ENCODE results near the gene TREML4. TPM values are rescaled to one million over a fixed set of nuclear protein-coding genes. Genes with fewer than 3 reads are reported as not detected.

TREML4 gene
- total and polyA plus RNA-seq, 2 donors (not counting 1 experiment from before 2014, with no cell fraction given), result 1.7 TPM; not detected in 1

DNA sequence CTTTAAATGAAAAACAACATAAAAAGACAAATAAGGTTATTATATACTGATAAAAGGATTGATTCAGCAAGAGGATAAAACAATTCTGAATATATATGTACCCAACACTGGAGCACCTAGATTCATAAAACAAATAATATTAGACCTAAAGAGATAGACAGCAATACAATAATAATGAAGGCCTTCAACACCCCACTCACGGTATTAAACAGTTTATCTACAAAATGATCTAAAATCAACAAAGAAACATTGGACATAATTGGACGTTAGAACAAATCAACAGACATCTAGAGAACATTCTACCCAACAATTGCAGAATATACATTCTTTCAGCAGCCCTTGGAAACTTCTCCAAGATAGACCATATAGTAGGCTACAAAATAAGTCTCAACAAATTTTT lies 34.3 kb downstream of the TREML4 start:
- Mint-ChIP-seq H3K4me1 (no peaks in the 10 kb centered on the region), H3K27ac (no peak overlapping the region), H3K4me3 (no peak overlapping the region), H3K27me3 (peaks cover 4% of the 10 kb centered on the region), H3K9me3 (ENCODE audit: insufficient read depth) (peaks cover 12% of the 10 kb centered on the region)
- Histone ChIP-seq H3K9ac (ENCODE audit: low read length) (no peak overlapping the region), H3K4me3 (ENCODE audit: control extremely low read depth in 1 of 5, extremely low read depth in 1 of 5, insufficient read depth in 1 of 5, low read depth in 2 of 5, low read length in 4 of 5) (no peak overlapping the region), H3K27ac (ENCODE audit: low read length in 2 of 2) (no peak overlapping the region), H3K4me2 (replicated peaks; ENCODE audit: low read depth, low read length, poor library complexity, severe bottlenecking) (no peak overlapping the region), H3K79me2 (ENCODE audit: control insufficient read depth, insufficient read depth, low read length) (no peaks in the 10 kb centered on the region), H3K27me3 (replicated peaks in 1 of 4; ENCODE audit: control extremely low read depth in 1 of 4, control insufficient read depth in 3 of 4, insufficient read depth in 4 of 4, low read length in 3 of 4) (no peaks in the 10 kb centered on the region), H2AFZ (ENCODE audit: insufficient read depth, low read depth, low read length, poor library complexity, severe bottlenecking) (no peak overlapping the region), H3K9me3 (ENCODE audit: control extremely low read depth in 1 of 3, control insufficient read depth in 2 of 3, insufficient read depth in 1 of 3, low read length in 2 of 3) (peaks cover 6 to 37% (median 6%) of the 10 kb centered on the region in 3 donors), H3K36me3 (replicated peaks in 1 of 2; ENCODE audit: control extremely low read depth in 1 of 2, control insufficient read depth in 1 of 2, extremely low read depth in 1 of 2, insufficient read depth in 2 of 2, low read length in 1 of 2) (no peaks in the 10 kb centered on the region), H4K20me1 (ENCODE audit: control insufficient read depth, insufficient read depth, low read length, poor library complexity, severe bottlenecking) (no peaks in the 10 kb centered on the region), H3K4me1 (ENCODE audit: control insufficient read depth in 2 of 2, insufficient read depth in 2 of 2, low read length in 2 of 2) (no peaks in the 10 kb centered on the region)
- no peak for DNase-seq
- ChIA-PET POLR2A (no interaction called here), CTCF (interaction anchor here (1.6 kb wide), 1 partner anchor 16 kb away, joined by 3 read pairs; no protein-coding TSS in a partner anchor)
- WGBS (ENCODE audit: insufficient coverage), result 100% methylated on average over 1 of the region's 2 CpGs
- no peak for ATAC-seq (ENCODE audit: low read depth)
- intact Hi-C loops (cut with micrococcal nuclease), result no loop called here
- TF ChIP-seq, protein P1, sequence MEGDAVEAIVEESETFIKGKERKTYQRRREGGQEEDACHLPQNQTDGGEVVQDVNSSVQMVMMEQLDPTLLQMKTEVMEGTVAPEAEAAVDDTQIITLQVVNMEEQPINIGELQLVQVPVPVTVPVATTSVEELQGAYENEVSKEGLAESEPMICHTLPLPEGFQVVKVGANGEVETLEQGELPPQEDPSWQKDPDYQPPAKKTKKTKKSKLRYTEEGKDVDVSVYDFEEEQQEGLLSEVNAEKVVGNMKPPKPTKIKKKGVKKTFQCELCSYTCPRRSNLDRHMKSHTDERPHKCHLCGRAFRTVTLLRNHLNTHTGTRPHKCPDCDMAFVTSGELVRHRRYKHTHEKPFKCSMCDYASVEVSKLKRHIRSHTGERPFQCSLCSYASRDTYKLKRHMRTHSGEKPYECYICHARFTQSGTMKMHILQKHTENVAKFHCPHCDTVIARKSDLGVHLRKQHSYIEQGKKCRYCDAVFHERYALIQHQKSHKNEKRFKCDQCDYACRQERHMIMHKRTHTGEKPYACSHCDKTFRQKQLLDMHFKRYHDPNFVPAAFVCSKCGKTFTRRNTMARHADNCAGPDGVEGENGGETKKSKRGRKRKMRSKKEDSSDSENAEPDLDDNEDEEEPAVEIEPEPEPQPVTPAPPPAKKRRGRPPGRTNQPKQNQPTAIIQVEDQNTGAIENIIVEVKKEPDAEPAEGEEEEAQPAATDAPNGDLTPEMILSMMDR (IDR thresholded peaks at IDR 0.05), result no peak
- no peak for TF ChIP-seq EZH2 (IDR thresholded peaks at IDR 0.05; ENCODE audit: borderline replicate concordance, insufficient read depth, low read depth, low read length, poor library complexity, severe bottlenecking)

DNA sequence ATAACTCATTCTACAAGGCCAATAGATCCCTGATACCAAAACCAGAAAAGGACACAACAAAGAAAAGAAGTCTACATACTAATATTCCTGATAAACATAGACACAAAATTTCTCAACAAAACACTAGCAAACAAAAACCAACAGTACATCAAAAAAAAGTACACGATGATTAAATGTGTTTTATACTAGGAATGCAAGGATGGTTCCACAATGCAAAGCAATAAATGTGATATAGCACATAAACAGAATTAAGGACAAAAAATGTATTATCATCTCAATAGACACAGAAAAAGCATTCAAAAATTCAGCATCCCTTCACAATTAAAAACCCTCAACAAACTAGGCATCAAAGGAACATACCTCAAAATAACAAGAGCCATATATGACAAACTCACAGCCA lies 35.1 kb downstream of the TREML4 start:
- Mint-ChIP-seq H3K27ac (no peak overlapping the region), H3K4me1 (no peaks in the 10 kb centered on the region), H3K9me3 (ENCODE audit: insufficient read depth) (peaks cover 12% of the 10 kb centered on the region), H3K27me3 (peaks cover 4% of the 10 kb centered on the region), H3K4me3 (no peak overlapping the region)
- WGBS (ENCODE audit: insufficient coverage), result no CpG with 5 or more reads among the region's 1 CpG
- POLR2A ChIA-PET, result no interaction called here
- Histone ChIP-seq H3K4me3 (ENCODE audit: control extremely low read depth in 1 of 5, extremely low read depth in 1 of 5, insufficient read depth in 1 of 5, low read depth in 2 of 5, low read length in 4 of 5) (no peak overlapping the region), H2AFZ (ENCODE audit: insufficient read depth, low read depth, low read length, poor library complexity, severe bottlenecking) (no peak overlapping the region), H3K4me1 (ENCODE audit: control insufficient read depth in 2 of 2, insufficient read depth in 2 of 2, low read length in 2 of 2) (no peaks in the 10 kb centered on the region), H4K20me1 (ENCODE audit: control insufficient read depth, insufficient read depth, low read length, poor library complexity, severe bottlenecking) (no peaks in the 10 kb centered on the region), H3K9me3 (ENCODE audit: control extremely low read depth in 1 of 3, control insufficient read depth in 2 of 3, insufficient read depth in 1 of 3, low read length in 2 of 3) (peaks cover 1 to 37% (median 6%) of the 10 kb centered on the region in 3 donors), H3K27me3 (replicated peaks in 1 of 4; ENCODE audit: control extremely low read depth in 1 of 4, control insufficient read depth in 3 of 4, insufficient read depth in 4 of 4, low read length in 3 of 4) (no peaks in the 10 kb centered on the region), H3K36me3 (replicated peaks in 1 of 2; ENCODE audit: control extremely low read depth in 1 of 2, control insufficient read depth in 1 of 2, extremely low read depth in 1 of 2, insufficient read depth in 2 of 2, low read length in 1 of 2) (no peaks in the 10 kb centered on the region), H3K4me2 (replicated peaks; ENCODE audit: low read depth, low read length, poor library complexity, severe bottlenecking) (no peak overlapping the region), H3K79me2 (ENCODE audit: control insufficient read depth, insufficient read depth, low read length) (no peaks in the 10 kb centered on the region), H3K27ac (ENCODE audit: low read length in 2 of 2) (no peak overlapping the region), H3K9ac (ENCODE audit: low read length) (no peak overlapping the region)
- CTCF ChIA-PET, result no interaction called here
- DNase-seq (no peak), ATAC-seq (ENCODE audit: low read depth) (no peak)
- TF ChIP-seq, protein P1 (IDR thresholded peaks at IDR 0.05), result no peak
- no peak for TF ChIP-seq EZH2 (IDR thresholded peaks at IDR 0.05; ENCODE audit: borderline replicate concordance, insufficient read depth, low read depth, low read length, poor library complexity, severe bottlenecking)
- intact Hi-C loops (cut with micrococcal nuclease), result no loop called here
